GM21619 (cell line): ENCODE results near the gene UBE2D1.

Experiments used
- ATAC-seq: cut with Tn5 transposase; IDR thresholded peaks from one replicate; pipeline ENCODE4 v1.9.1; 2021; ENCODE audit not compliant: unreplicated experiment

The UBE2D1 gene

GRCh38 chr10:58334817-58335305 lies at the start of gene UBE2D1:
Gene UBE2D1, plus strand, starts transcription at chr10:58335006. Its CDS starts 196 bp downstream, at chr10:58335202.
- peak; percentile 97 for ATAC-seq

DNA sequence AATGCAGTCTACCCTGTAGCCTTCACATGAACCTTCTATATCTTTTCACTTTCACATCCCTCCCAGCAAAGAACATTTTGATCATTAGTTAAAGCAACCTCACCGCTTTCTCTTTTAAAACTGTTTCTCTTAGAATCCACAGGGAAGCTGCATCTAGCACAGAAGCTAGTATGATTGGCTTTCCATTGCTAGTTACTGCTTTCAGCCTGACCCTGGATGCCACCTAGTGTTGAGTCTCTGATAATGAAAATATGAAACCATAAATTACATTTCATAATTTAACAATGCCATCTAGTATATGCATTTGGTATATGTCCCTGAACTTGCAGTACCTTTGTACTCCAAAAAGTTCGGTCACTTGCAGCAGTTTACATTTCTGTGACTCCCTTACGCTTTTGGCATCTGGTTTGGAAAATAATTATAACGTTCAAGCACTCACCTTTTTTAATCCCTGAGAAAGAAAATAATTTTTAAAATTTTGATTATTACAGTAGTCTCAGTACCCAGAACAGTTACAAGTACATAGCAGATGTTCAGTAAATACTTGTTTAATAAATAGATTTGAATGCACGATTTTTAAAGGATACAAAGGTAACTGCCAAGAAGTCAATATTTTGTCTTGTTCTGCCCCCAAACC lies 43.1 kb upstream of the UBE2D1 start:
- ATAC-seq, result peak; percentile 88

DNA sequence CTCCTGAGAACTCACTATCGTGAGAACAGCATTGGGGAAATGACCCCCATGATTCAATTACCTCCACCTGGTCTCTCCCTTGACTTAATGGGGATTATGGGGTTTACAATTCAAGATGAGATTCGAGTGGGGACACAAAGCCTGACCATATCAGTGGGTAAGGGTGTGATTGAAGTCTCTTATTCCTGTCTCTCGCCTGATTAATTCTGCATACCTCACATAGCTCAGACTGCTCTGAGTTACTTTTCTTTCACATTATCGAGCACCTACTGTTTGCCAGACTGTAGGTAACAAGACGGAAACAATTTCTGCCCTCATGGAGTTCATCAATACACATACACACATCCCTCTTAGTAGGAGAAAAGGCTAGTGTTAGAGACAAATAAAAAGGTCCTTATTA lies 40.8 kb upstream of the UBE2D1 start:
- no peak for ATAC-seq

GRCh38 chr10:58299580-58299979 lies 35.2 kb upstream of the UBE2D1 start:
- peak; percentile 93 for ATAC-seq

- ATAC-seq, result no peak
These were observed 34.1 kb upstream of the UBE2D1 start for GRCh38 chr10:58300676-58301075.

GRCh38 chr10:58302254-58302653 lies 32.6 kb upstream of the UBE2D1 start:
- no peak for ATAC-seq

GRCh38 chr10:58304099-58304633 lies 30.6 kb upstream of the UBE2D1 start:
- ATAC-seq, result no peak

GRCh38 chr10:58305821-58306220 lies 29.0 kb upstream of the UBE2D1 start:
- no peak for ATAC-seq

DNA sequence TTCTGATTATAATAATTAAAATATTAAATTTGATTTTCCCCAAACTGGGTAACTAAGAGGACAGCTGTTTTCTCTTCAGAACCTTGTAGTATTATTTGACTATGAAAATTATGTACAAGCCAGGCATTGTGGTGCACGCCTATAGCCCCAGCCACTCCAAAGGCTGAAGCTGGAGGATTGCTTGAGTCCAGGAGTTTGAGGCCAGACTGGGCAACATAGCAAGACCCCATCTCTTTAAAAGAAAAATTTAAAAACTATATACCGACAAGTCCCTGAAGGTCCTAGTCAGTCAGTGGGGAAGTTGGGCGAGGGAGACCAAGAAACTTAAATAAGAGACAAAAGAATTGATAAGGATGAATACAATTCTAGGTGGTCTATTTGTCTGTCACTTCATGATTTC lies 27.1 kb upstream of the UBE2D1 start:
- ATAC-seq, result no peak

- ATAC-seq, result no peak
These were observed 23.8 kb upstream of the UBE2D1 start for GRCh38 chr10:58311026-58311425.

DNA sequence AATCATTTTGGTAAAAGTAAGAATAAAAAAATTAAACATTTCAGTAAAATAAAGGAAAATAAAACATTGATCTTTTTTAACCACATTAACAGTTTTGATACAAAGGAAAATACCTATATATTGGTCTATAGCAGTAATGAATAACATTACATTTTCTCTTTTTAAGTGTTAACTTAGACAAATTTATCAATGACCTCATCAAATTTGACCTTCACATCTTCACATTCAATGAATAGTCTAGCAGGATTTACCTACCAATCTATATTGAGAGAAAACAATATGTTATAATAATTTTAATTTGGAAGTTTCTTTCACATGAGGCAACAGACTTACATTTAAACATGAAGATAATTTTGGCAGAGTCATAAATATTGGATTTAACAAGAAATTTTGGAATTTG lies 17.9 kb upstream of the UBE2D1 start:
- ATAC-seq, result no peak

DNA sequence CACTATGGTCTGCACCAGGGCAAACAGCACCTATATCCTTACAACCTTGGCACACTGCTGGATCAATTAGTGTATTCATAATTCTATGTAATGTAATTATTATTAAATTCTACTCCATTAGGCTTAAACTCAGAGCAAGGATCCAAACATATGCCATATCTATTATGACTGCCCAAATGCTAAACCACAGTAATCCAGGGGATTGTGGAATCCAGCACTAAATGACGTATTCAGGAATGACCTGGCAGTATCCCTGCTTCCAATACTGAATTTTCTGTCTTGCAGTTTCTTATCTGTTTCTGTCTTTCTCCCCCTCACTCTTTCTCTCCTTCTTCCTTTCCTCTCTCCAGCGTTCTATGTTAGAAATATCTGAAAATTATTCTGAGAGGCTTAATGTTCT lies 16.5 kb upstream of the UBE2D1 start:
- ATAC-seq, result no peak

DNA sequence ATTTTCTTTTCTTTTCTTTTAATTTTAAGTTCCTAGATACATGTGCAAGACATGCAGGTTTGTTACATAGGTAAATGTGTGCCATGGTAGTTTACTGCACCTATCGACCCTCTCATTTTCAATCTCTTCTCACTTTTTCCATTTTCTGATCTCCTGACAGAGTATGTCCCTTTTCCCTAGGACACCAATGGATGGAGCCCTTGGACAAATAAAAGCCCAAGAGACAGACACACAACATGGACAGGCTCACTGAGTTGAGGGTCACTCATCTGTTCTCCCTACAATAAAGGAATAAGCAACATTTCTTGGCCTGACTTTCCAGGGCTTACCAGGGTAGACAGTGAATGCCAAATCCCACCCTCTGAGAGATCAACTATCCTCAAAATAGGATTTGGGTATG lies 15.2 kb upstream of the UBE2D1 start:
- ATAC-seq, result no peak

DNA sequence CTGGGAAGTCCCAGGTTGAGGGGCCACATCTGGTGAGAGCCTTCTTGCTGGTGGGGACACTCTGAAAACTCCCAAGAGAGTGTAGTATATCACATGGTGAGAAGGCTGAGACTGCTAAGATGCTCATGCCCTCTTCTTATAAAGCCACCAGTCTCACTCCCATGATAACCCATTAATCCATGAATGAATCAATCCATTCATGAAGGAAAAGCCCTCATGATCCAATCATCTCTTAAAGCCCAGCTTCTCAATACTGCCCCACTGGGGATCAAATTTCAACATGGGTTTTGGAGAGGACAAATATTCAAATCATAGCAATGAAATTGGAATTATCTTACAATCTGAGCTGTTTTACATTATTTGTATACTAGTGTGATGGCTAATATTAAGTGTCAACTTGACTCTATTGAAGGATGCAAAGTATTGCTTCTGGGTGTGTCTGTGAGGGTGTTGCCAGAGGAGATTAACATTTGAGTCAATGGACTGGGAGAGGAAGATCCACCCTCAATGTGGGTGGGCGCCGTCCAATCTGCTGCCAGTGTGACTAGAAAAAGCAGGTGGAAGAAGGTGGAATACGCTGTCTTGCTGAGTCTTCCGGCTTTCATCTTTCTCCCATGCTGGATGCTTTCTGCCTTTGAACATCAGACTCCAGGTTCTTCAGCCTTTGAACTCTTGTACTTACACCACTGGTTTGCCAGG lies 14.3 kb upstream of the UBE2D1 start:
- no peak for ATAC-seq

DNA sequence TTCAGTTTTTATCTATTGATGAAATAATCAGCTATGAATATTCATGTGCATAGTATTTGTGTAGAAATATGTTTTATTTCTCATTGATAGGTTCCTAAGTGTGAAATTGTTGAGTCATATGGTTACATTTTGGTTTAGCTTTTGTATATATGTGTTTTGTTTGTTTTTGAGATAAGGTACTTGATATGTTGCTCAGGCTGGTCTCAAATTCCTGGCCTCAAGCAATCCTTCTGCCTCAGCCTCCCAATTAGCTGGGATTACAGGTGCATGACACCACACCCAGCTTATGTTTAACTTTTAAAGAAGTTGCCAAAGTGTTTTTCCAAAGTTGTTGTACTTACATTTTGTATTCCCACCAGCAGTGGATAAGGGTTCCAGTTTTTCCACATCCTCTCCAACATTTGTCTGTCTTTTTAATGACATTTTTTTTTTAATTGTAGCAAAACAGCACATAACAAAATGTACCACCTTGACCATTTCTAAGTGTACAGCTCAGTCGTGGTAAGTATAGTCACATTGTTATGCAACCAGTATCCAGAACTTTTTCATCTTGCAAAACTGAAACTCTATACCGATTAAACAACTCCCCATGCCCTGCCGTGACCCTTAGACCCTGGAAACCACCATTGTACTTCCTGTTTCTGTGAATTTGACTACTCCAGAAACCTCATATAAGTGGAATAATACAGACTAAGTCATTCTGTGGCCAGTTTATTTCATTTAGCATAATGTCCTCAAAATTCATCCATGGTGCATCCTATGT lies 12.6 kb upstream of the UBE2D1 start:
- peak; percentile 77 for ATAC-seq

DNA sequence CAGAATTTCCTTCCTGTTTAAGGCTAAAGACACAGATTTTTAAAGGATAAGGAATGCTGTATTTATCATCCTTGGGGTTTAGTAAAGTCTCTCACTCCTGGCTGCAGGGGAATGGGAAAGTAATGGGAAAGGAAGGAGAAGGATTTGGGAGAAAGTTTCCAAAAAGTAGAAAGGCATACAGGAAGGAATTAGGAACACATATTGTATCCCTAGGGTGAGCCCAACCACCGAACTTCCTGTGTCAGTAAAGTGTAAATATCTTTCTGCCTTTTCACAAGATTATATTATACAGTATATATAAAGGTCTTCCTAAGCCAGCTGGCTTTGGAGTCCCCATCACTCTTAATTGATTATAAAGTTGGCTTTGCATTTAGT lies 12.0 kb upstream of the UBE2D1 start:
- no peak for ATAC-seq

DNA sequence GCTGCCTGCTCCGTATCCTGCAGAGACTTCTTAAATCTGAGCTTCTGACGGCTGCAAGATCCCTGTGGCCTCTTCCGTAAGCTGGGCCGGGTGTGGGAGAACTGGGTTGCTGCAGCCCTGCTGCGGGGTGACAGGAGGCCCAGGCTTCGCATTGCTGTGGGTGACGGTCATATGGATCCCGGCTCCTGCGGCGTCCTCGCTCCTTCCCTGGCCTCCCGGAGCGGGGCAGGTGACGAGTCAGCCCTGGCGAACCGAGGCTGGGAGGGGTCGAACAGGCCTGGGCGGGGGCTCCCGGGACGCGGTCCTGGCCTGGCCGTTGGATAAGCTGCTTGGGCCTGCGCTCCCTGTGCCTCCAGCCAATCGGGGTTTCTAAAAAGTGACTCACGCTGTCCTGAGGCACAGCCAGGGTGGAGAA lies 7.8 kb upstream of the UBE2D1 start:
- no peak for ATAC-seq

GRCh38 chr10:58328233-58328632 lies 6.6 kb upstream of the UBE2D1 start:
- ATAC-seq, result no peak

DNA sequence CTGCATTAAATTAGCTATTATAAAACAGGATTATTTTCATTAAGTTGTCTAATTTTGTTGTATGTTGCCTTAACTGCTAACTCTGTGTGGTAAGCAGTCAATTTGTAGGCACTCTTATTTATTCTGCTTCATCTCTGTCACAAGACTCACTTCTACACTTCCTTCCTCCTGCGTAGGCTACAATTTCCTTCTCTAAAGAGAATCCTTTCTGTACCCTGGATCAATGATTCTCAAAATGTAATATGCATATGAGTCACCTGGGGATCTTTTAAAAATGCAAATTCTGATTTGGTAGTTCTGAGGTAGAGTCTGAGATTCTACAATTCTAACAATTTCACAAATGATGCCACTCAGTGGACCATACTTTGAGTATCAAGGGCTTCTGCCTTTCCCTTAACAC lies 4.4 kb upstream of the UBE2D1 start:
- no peak for ATAC-seq

DNA sequence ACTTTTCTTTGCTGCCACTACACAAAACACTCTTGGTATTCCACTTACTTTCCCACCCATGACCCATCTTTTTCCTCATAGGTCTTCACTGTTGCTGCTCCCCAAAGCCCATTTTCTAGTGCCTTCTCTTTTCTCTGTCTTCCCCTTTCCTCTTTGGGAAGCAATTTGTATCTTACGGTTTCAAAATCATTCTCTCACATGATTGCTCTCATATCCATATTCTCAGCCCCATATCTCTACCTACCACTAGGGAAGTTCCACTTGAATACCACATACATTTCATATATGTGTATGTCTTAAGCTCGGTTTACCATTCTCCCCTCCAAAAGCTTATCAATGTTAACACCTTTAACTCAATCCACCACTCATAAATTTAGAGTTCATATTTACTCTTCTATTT lies 3.2 kb upstream of the UBE2D1 start:
- no peak for ATAC-seq

DNA sequence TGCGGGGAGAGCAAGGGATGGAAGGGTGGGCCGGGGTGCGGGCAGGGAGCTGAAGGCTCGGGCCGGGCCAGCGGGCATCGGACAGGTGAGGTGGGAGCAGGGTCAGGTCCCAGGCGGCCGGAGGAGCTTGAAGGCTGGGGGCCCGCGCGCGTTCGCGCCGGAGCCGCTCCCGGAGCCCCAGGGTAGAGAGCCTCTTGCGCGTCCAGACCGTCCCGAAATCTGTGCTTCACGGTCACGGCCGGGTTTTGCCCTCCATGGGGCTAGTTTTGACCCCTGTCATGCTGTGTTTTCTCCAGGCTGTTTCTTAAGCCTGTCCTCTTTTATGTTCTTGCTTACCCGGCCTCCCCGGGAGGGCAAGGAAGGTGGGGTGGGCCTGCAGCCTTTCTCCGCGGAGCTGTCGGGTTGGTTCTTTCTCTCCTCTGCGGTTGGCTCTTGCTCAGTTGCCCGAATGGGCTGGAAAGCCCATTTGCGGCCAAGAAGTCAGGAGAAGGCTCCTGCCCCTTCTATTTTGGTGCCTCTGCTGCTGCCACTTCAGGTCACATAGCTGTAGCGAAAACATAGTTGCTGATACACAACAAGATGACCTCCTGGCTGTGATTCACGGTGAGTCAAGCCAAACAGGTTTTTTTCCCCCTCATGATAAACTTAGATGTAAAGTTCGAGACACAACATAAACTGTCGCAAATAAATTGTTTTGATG lies 650 bp downstream of the UBE2D1 start:
- peak; percentile 44 for ATAC-seq
